Measurements from ENCODE around the gene RBFOX1. TPM values are rescaled to one million over a fixed set of nuclear protein-coding genes. Genes with fewer than 3 reads are reported as not detected.

The RBFOX1 gene
- polyA plus RNA-seq, 10 donors, result 31.6 to 66.5 (median 50.7) TPM

DNA sequence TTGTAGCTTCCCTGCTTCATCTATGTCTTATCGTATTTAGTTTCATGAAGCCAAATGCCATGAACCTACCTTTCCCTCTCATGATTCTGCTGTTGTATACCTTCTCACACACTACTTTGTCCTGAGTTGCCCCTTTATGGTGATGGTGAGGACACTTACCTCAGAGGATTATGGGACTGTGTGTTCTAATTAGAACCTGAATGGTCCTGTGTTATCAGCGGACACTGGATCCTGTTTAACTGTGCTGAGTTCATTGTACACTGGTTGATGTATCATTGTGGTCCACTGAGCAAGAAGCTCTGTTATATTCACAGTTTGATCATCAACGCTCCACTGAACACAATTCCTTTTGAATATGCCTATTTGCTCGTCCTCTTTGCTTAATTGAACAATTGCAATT, 343.0 kb downstream of the RBFOX1 start:
- no peak for DNase-seq

DNA sequence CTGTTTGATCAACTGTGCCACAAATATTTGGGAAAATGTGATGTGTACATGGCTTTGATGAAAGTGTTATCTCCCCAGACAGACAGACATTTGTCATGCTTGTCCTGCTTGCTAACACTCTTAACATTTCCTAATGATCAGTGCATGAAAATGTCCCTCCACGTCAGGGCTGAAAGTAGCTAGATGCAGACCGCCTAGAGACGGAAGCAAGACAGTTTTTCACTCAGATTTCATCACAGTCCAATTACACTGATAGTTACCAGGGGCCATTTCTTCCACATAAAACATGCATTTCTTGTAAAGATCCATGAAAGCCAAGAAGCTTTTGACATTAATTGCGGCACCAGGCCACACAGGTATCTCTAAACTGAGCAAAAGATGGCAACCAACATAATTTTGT, 347.7 kb downstream of the RBFOX1 start:
- no peak for DNase-seq

DNA sequence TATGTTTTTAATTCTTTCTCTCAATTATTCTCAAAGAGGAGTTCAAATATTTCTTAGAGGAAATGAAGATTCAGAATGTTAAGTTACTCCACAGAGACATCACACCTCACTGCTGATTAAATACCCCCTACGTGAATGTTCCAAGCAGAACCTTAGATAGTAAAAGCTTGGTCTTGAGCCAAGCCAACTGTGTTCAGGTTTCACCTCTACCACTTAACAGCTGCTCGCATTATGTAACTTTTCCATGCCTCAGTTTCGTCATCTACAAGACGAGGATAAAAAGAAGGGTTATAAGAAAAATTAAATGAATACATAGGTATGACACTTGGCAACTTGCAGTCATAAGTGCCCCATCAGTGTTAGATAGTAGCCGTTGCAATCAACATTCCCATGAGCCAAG, 356.2 kb downstream of the RBFOX1 start:
- no peak for DNase-seq

DNA sequence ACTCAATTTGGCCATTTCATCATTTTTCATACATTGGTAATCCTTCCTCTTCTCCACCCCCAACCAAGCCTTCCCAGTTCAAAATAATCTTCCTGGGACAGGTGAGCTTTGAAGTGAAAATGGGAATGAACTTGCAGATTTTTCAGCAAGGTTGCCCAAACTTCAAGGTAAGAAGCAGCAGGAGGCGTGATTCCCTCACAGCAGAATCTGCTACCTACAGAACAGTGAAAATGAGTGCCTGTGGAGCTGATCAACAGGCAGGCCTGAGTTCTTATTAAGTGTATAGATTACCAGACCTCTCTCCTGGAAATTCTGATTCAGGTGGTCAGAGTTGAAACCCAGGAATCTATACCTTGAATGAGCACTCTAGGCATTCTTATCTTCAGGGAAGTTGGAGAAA, 356.6 kb downstream of the RBFOX1 start:
- no peak for DNase-seq

DNA sequence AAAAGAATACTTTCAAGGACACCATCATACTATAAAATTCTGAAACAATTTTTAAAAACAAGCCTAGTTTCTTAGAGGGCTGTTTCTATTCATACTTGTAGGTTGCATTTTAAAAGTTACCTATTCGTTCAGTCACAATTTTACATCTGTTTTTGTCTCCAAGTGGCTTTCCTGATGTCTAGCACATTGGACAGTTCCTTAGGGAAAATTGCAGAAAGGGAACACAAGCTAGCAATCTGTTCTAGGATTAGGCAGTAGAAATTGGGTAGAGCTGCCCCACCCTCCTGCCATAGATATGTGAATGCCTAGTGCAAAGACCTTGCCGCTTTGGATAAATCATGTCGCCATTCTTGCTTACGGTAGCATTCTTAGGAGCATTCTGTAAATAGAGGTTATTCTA, 358.9 kb downstream of the RBFOX1 start:
- DNase-seq, result no peak

DNA sequence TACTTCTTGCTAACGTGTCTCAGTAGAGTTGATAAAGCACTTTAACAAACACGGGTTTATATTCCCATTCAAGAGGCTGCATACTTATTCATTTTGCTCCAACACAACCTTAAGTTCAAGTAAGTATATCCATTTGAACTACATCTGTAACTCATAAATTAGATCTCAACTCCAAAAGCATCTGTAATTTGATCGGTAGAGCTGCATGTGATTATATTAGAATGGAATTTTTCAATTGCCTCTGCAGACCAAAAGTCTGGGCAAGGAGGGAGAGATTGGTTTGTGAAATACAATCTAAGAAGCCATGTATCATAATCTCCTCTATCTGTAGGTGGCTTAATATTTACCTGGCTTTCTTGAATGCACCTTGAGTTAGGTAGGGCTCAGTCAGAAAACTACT, 371.0 kb downstream of the RBFOX1 start:
- peak in 1 of 3 donors; percentile 52 for DNase-seq

DNA sequence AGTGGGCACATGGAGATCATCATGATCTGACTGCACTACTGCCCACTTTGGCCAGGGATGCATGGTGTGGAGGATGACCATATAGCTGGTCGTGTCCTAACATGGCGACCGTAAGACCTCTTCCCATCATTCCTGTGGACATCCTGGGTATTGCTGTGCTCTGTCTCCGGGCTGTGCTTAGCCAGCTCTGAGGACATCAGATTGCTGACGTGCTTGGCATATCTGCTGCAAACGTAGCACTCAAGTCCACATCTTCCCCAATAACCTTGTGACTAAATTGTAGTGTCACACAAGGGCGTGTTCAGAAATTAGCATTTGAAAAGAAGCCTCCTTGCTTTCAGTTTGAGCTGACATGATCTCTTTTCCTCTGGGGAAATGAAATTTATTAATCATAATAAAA, 373.2 kb downstream of the RBFOX1 start:
- DNase-seq, result no peak

DNA sequence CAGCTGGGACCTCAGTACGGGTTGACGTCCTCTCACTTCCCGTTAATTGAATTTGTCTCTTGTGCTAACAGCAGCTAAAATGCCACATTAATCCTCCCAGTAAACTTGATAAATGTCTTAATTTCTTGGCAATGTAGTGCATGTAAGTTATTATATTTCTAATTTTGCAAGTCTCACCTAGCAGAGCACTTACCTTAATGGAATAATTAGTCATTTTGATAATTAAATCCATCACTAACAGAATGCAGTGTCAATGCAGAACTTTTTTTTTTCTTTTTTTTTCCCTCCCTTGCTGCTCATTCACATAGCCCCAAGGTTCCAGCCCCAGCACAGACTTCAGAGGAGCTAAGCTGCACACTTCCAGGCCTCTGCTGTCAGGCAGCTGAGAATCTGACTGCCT, 376.5 kb downstream of the RBFOX1 start:
- no peak for DNase-seq

DNA sequence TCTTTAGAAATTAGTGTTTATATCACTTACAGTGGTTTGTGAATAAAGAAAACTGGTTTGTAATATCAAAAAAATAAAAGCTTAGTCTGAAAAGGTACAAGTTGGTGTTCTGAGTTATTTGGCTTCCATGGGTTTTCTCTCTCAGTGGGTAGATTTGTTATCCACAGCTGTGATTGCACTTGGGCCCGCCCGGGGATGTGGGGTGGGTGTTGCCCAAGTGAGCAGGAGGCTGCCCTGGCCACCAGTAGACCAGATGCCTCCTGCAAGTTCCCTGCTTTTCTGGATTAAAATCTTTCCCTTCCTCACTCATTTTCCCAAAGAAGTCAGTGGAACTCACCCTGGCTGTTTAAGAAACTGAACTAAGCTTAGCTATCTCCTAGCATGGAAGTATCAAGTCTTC, 380.6 kb downstream of the RBFOX1 start:
- DNase-seq, result no peak

DNA sequence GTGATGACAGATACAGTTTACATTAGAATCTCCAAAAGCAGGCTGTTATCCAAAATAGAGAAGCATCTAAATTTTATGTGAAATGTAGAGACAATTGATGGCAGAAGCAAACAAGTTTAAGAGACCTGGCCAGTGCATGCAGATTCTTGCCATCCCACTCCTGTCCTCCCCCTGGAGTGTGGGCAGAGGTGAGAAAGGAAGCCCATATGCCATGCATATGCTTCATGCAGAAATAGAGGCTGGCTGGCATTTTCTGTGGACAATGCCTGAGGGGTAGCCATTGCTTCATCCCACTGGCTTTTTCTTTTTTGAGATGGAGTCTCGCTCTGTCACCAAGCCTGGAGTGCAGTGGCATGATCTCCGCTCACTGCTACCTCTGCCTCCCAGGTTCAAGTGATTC, 382.1 kb downstream of the RBFOX1 start:
- no peak for DNase-seq

DNA sequence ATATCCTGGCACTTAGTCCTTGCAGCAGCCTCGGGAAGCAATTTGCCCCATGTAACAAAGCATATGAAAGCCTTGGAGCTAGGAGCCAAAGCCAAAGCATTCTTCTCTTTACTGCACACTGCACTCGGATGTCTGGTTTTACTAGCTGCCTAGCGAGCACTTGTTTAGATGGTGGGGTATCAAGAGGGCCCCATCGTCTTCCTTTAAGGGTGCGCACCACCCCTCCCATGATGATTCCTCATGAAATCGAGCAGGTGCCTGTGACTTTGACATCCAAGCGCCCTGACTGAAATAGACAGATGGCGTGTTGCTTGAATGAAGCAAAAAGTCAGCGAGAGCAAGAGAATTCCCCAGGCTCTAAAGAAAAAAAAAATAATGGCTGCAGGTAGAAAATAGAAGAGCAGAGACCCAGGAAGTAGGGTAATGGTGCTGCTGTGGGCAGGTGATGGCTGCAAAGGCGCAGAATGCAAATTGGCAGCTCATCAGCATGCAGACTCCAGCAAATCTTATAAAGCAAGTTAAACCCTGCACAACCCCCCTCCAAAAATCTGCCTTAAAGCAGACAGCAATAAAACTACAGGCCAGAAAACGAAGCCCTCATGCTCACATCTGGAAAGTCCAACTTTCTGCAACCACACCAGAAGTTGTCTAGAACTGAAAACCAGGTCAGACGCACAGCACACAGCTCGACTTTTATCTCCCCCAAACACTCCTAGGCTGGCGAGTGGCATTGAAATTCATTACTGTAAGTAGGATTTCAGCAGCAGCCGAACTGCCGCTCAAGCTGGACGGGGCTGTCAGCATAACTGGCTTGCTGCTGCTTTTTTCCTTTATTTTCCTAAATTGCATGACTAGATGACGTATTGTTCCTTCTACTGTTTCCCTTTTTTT, 384.3 kb downstream of the RBFOX1 start:
- DNase-seq, result peak in 1 of 3 donors; percentile 68

DNA sequence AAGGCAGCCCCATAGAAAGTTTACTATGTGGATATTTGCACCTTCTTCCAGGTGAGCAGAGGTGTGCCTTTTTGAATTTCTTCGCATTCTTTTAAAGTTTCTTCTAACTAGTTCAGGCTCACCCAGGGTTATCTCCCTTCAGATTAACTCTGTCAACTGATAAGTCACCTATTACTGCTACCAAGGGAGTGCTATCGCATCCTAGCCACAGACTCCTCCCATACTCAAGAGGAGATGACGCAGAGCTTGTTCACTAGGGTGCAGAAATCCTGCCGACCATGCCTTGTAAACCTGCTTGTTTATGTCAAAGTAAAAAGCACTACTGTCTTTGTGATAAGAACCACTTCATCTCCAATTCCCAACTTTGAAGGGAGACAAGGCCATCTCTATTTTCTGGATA, 390.1 kb downstream of the RBFOX1 start:
- DNase-seq, result no peak

DNA sequence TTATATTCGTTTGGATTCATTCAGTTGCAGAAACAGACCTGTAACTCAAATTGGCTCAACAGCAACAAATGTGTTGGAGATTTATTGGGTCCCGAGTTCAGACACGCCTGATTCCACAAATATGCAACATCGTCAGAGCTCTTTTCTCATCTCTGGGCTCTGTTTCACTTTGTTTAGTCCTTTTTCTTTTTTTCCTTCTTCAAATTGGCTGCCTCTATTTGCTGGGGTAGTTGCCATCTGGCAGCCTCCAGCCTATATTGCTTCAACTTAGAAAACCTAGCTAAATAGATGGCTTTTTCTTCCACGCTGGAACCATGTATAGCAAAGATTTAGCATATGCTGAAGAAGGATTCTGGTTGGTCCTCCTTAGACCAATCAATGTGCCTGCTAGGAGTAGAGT, 398.5 kb downstream of the RBFOX1 start:
- peak; percentile 72 to 92 (median 85) for DNase-seq

DNA sequence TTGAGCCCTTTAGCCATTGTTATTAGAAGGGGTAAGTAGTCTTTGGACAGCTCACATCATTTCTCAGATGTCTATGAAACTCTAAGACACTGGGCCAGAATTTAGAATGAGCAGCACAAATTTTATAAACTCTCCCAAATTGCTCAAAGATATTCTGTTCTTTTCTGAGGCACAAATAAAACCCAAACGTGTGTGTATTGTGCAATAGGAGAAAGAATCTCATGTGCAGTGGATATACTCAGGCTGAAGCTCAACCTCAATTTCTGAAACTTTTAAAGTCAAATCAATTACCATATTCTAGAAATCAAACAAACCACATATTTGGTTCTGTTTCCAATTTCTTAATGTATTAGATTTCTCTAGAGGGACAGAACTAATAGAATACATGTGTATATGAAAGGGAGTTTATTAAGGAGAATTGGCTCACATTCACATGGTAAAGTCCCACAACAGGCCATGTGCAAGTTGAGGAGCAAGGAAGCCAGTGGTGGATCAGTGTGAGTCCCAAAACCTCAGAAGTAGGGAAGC, 403.6 kb downstream of the RBFOX1 start:
- DNase-seq, result peak in 2 of 3 donors; percentile 27 to 63

DNA sequence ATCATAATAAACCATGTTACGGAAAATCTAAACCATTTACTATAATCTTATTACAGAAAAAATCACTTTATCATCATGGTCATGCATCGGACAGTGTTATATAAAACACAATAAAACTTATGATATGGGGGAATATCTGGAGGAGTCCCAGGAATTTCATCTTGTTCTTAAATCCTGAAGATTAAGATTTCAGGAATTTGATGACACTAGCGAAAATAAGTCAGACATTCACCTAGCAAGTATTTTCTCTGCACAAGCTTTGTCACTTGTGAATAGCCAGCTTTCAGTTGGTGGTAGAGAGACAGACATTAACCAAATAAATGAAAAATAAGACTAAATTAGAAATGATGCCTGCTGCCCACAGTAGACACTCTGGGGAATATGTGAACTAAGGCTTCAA, 410.0 kb downstream of the RBFOX1 start:
- DNase-seq, result no peak

DNA sequence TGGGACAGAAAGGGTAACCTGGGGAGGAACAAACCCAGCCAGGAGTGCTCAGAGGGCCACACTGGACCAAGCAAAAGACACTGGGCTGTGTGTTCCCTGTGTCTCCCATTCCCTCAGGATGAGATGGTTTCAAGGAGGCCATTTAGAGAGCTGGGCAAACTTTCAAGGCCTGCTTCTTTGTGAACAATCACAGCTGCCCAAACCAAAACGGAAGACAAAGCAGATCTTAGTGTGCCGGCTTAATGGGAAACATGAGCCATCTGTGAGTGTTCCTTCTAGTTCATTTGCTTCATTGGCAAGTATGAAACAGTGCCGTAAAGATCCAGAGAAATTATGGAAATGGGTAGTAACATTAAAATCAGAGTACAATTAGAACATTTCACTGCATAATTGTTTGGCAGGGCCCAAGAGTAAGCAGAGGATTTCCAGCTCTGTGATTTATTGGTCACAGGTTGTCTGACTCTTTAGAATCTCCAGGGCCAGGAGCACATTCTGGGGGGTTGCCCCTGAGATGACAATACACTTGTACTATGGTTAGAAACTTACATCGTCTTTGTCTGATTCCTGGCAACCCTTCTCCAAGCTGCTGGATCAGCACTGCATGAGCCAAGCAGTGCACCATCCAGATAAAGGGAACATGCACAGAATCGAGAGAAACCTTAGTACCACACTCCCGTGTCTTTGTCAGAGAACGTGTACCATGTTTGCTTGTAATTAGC, 412.1 kb downstream of the RBFOX1 start:
- DNase-seq, result peak in 1 of 3 donors; percentile 40

DNA sequence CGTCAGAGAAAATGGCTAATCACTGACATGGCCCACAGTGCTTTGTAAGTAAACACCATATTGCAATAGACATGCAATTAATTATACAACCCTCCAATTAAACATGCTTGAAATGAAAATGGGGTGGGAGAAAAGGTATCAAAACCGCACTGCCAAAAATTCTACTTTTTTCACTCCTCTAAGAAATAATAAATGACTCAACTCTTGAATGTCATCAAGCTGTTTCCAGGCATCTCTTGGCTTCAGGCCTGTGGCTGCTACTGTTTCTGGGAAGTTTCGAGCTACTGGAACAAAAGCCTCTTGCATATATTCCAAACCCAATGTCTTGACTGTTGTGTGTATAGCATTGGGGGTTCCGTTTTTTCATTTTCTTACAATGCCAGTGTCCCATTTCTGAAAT, 412.6 kb downstream of the RBFOX1 start:
- peak in 2 of 3 donors; percentile 12 to 23 for DNase-seq

DNA sequence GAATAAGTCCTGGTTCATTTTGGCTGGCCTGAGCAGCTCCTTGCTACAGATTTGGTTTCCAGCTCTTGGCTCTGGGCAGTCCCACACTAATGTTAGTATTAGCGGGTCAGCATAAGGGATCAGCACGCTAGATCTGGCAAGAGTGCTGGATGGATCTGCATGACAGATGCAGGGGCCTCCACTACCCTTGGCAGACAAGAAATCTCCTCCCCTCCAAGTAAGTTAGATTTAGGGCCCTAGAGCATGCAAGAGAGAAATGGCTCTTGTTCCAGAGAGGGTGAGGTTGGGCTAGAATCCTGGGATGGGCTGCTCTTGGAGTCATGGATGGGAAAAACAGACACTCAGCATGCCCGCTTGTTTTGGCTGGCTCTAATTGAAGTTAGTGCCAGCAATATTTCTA, 414.3 kb downstream of the RBFOX1 start:
- DNase-seq, result peak in 2 of 3 donors; percentile 61 to 67

DNA sequence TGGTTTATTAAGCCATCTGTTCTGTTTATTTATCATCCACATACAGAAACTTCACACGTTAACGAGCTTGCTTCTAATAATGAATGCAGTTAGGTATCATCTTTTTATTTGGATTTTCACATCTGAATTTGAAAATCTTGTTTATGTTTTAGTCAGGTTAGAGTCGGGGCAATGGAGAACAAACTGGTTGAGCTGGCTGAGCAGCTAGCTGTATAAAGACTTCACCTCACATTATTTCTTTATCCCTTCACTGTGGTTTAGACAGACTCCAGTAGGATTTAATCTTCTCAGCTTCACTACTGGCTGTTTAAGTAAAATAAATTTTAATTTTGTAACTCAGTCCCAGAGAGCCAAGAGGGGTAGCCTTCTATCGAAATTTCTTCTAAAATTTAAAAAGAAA, 415.9 kb downstream of the RBFOX1 start:
- no peak for DNase-seq

DNA sequence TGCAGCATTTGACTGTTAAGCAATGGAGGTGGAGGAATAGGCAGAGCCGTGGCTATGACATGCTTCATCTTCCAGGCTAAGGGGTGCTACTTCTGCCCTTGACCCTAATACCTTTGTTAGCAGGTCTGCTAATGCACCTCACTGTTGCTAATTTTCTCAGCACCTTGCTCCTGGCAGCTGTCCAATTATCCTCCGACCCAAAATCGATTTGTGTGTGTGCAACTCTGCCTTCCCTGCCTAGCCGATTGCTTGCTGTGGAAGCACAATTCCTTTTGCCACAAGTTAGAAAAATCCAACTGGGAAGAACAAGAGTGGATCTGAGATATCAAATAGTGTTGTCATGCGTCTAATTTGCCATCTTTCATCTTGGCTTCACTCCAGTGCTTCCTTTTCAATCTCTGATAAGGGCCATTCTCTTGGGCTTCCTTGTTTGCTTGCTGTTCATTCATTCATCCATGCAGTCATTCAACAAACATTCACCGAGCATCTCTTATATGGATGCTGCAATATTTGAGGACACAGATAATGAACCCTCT, 422.8 kb downstream of the RBFOX1 start:
- DNase-seq, result no peak
